Measurements from ENCODE around the gene MAML3.

Gene MAML3

GRCh38 chr4:140091305-140091704, 62.7 kb downstream of the MAML3 start:
- H3K4me3 ChIP-seq (ENCODE audit: control insufficient read depth, low read depth, low read length), result no peak overlapping the region
- no peak for DNase-seq (ENCODE audit: low read depth)
- TF ChIP-seq, protein P1, sequence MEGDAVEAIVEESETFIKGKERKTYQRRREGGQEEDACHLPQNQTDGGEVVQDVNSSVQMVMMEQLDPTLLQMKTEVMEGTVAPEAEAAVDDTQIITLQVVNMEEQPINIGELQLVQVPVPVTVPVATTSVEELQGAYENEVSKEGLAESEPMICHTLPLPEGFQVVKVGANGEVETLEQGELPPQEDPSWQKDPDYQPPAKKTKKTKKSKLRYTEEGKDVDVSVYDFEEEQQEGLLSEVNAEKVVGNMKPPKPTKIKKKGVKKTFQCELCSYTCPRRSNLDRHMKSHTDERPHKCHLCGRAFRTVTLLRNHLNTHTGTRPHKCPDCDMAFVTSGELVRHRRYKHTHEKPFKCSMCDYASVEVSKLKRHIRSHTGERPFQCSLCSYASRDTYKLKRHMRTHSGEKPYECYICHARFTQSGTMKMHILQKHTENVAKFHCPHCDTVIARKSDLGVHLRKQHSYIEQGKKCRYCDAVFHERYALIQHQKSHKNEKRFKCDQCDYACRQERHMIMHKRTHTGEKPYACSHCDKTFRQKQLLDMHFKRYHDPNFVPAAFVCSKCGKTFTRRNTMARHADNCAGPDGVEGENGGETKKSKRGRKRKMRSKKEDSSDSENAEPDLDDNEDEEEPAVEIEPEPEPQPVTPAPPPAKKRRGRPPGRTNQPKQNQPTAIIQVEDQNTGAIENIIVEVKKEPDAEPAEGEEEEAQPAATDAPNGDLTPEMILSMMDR (IDR thresholded peaks at IDR 0.05; ENCODE audit: control insufficient read depth, insufficient read depth, low read depth, low read length, missing control alignments), result no peak

- DNase-seq (ENCODE audit: low read depth), result no peak
- TF ChIP-seq, protein P1 (IDR thresholded peaks at IDR 0.05; ENCODE audit: control insufficient read depth, insufficient read depth, low read depth, low read length, missing control alignments), result no peak
- no peak overlapping the region for H3K4me3 ChIP-seq (ENCODE audit: control insufficient read depth, low read depth, low read length)
Measured at GRCh38 chr4:140090215-140090731, 63.7 kb downstream of the MAML3 start.

GRCh38 chr4:140089216-140089615, 64.8 kb downstream of the MAML3 start:
- DNase-seq (ENCODE audit: low read depth), result no peak
- TF ChIP-seq, protein P1 (IDR thresholded peaks at IDR 0.05; ENCODE audit: control insufficient read depth, insufficient read depth, low read depth, low read length, missing control alignments), result no peak
- no peak overlapping the region for H3K4me3 ChIP-seq (ENCODE audit: control insufficient read depth, low read depth, low read length)

GRCh38 chr4:140088323-140088967, 65.5 kb downstream of the MAML3 start:
- TF ChIP-seq, protein P1 (IDR thresholded peaks at IDR 0.05; ENCODE audit: control insufficient read depth, insufficient read depth, low read depth, low read length, missing control alignments), result no peak
- H3K4me3 ChIP-seq (ENCODE audit: control insufficient read depth, low read depth, low read length), result no peak overlapping the region
- no peak for DNase-seq (ENCODE audit: low read depth)

DNA sequence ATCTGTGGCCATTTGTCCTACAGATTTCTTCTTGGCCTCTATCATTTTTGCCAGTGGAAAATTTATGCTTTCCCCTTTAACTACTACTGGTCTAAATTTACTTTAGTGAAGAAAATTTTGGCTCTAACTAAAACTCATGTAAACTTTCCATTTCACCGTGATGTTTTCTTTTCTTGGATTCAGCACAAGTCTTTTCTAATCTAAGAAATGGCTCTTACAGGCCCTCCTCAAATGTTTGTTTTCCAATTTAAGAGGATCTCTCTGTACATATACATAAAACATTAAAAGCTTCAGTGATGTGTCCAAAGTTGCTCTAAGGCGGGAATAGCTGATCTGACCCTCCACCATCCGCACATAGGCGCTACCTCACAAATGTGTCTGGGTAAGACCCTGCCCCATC, 68.1 kb downstream of the MAML3 start:
- DNase-seq (ENCODE audit: low read depth), result no peak
- TF ChIP-seq, protein P1 (IDR thresholded peaks at IDR 0.05; ENCODE audit: control insufficient read depth, insufficient read depth, low read depth, low read length, missing control alignments), result no peak

GRCh38 chr4:140085062-140085622, 68.8 kb downstream of the MAML3 start:
- DNase-seq (ENCODE audit: low read depth), result no peak
- TF ChIP-seq, protein P1 (IDR thresholded peaks at IDR 0.05; ENCODE audit: control insufficient read depth, insufficient read depth, low read depth, low read length, missing control alignments), result no peak
- no peak overlapping the region for H3K4me3 ChIP-seq (ENCODE audit: control insufficient read depth, low read depth, low read length)

More for the DNA sequence above, 68.1 kb downstream of the MAML3 start:
- no peak overlapping the region for H3K4me3 ChIP-seq (ENCODE audit: control insufficient read depth, low read depth, low read length)

All from AG09309 (cell line).